Measurements from ENCODE around the gene FOXP1.

The FOXP1 gene

GRCh38 chr3:71583566-71584393 lies at the start of gene FOXP1:
FOXP1 (minus strand) TSS chr3:71583728; CDS start chr3:71198381, 385,347 bp downstream.
- DNase-seq, result no peak

- no peak for DNase-seq
These were observed 46.2 kb upstream of the FOXP1 start for GRCh38 chr3:71629711-71630110.

- no peak for DNase-seq
These were observed 45.8 kb upstream of the FOXP1 start for GRCh38 chr3:71629289-71629688.

GRCh38 chr3:71628522-71628921 lies 45.0 kb upstream of the FOXP1 start:
- no peak for DNase-seq

GRCh38 chr3:71625676-71626075 lies 42.1 kb upstream of the FOXP1 start:
- DNase-seq, result no peak

- DNase-seq, result no peak
These were observed 38.5 kb upstream of the FOXP1 start for GRCh38 chr3:71621825-71622537.

GRCh38 chr3:71618538-71618937 lies 35.0 kb upstream of the FOXP1 start:
- no peak for DNase-seq

GRCh38 chr3:71616571-71617021 lies 33.1 kb upstream of the FOXP1 start:
- DNase-seq, result no peak

- DNase-seq, result no peak
These were observed 31.3 kb upstream of the FOXP1 start for GRCh38 chr3:71614869-71615268.

GRCh38 chr3:71614426-71614825 lies 30.9 kb upstream of the FOXP1 start:
- DNase-seq, result no peak

- no peak for DNase-seq
These were observed 27.6 kb upstream of the FOXP1 start for GRCh38 chr3:71611099-71611498.

GRCh38 chr3:71607364-71607763 lies 23.8 kb upstream of the FOXP1 start:
- DNase-seq, result no peak

- no peak for DNase-seq
These were observed 23.1 kb upstream of the FOXP1 start for GRCh38 chr3:71606582-71606981.

GRCh38 chr3:71602256-71602655 lies 18.7 kb upstream of the FOXP1 start:
- DNase-seq, result no peak

- no peak for DNase-seq
These were observed 18.3 kb upstream of the FOXP1 start for GRCh38 chr3:71601811-71602210.

- DNase-seq, result no peak
These were observed 17.2 kb upstream of the FOXP1 start for GRCh38 chr3:71600646-71601288.

- no peak for DNase-seq
These were observed 15.9 kb upstream of the FOXP1 start for GRCh38 chr3:71599416-71599815.

- DNase-seq, result no peak
These were observed 14.8 kb upstream of the FOXP1 start for GRCh38 chr3:71598292-71598691.

- DNase-seq, result no peak
These were observed 13.8 kb upstream of the FOXP1 start for GRCh38 chr3:71597286-71597685.

- no peak for DNase-seq
These were observed 9.6 kb upstream of the FOXP1 start for GRCh38 chr3:71593106-71593505.

- DNase-seq, result no peak
These were observed 7.6 kb upstream of the FOXP1 start for GRCh38 chr3:71591101-71591500.

- no peak for DNase-seq
These were observed 5.6 kb upstream of the FOXP1 start for GRCh38 chr3:71589132-71589531.

GRCh38 chr3:71587958-71588357 lies 4.4 kb upstream of the FOXP1 start:
- DNase-seq, result no peak

- DNase-seq, result no peak
These were observed 3.3 kb upstream of the FOXP1 start for GRCh38 chr3:71586810-71587242.
